GM12878 (cell line): Measurements from ENCODE around the gene LTBP2. TPM values are rescaled to one million over a fixed set of nuclear protein-coding genes. Genes with fewer than 3 reads are reported as not detected.
A peak's percentile ranks its signal among the peaks of the same experiment; 100 is the strongest.

Source experiments
- ATAC-seq: fragments of 200-7000 bp; cut with Tn5 transposase; 3 replicates; pipeline ENCODE4 v1.9.1; 2020; ENCODE audit warnings: mild to moderate bottlenecking, moderate library complexity
- BruUV-seq: library from RNA; stranded (reverse); fragments of 400-500 nt; replicated peaks from 2 replicates; lab custom pipeline; 2021; lab: Mats Ljungman, UMichigan
- CTCF ChIA-PET: fragments of 300-600 bp; sonication (Branson Sonifier 250); formaldehyde crosslinking; extraction: SDS; loops from one replicate; lab custom pipeline; 2021; ENCODE audit warnings: inconsistent platforms; lab: Yijun Ruan, JAX
- POLR2A ChIA-PET: fragments of 350-600 bp; formaldehyde crosslinking; extraction: SDS; loops from one replicate; lab custom pipeline; 2021; ENCODE audit warnings: inconsistent platforms; lab: Charles Lee
- RAD21 ChIA-PET: fragments of 300-600 bp; sonication (Branson Sonifier 250); formaldehyde crosslinking; loops from one replicate; lab custom pipeline; 2023; ENCODE audit warnings: antibody characterized with exemption; ENCODE audit not compliant: unreplicated experiment; lab: Charles Lee
- SMC1A ChIA-PET: fragments of 300-600 bp; sonication (Branson Sonifier 250); formaldehyde crosslinking; loops from one replicate; lab custom pipeline; 2023; ENCODE audit not compliant: unreplicated experiment, uncharacterized antibody; lab: Charles Lee
- DNase-seq: peaks from one replicate; pipeline ENCODE4 v3.0.0-alpha.2; 2011; ENCODE audit warnings: low read depth, low spot score
- FAIRE-seq: peaks from 3 replicates; lab custom pipeline; 2011; peaks lifted over from hg19 to GRCh38; lab: Jason Lieb, UNC
- H2AFZ ChIP-seq: 2 replicates; pipeline ENCODE4 v1.6.0; 2011; ENCODE audit warnings: low read depth, low read length, control low read depth; ENCODE audit not compliant: control insufficient read depth
- H3K27ac ChIP-seq: 2 replicates; pipeline ENCODE4 v1.5.1; 2011; ENCODE audit warnings: control low read depth; ENCODE audit not compliant: control insufficient read depth, insufficient read depth
- H3K27me3 ChIP-seq, 2 experiments: replicated peaks in 1 of 2; 2 replicates each; pipeline versions ENCODE4 v1.6.0 to v1.6.1; 2011; ENCODE audit warnings: low read length in 1 of 2; ENCODE audit not compliant: control insufficient read depth in 2 of 2, insufficient read depth in 2 of 2
- H3K36me3 ChIP-seq, 2 experiments: 2 replicates each; pipeline ENCODE4 v1.5.1; 2011; ENCODE audit warnings: low read length in 1 of 2; ENCODE audit not compliant: control insufficient read depth in 2 of 2, insufficient read depth in 2 of 2
- H3K4me1 ChIP-seq: 2 replicates; pipeline ENCODE4 v1.6.1; 2011; ENCODE audit warnings: mild to moderate bottlenecking, low read length, moderate library complexity, mixed read lengths; ENCODE audit not compliant: control insufficient read depth, insufficient read depth
- H3K4me2 ChIP-seq: 2 replicates; pipeline ENCODE4 v1.6.0; 2011; ENCODE audit warnings: control low read depth; ENCODE audit not compliant: control insufficient read depth, insufficient read depth
- H3K4me3 ChIP-seq: fragments of 200-600 bp; sonication (generic); 2 replicates; pipeline ENCODE4 v1.5.1; 2016
- H3K79me2 ChIP-seq: 2 replicates; pipeline ENCODE4 v1.6.0; 2011; ENCODE audit warnings: low read length; ENCODE audit not compliant: control insufficient read depth, insufficient read depth
- H3K9ac ChIP-seq: 2 replicates; pipeline ENCODE4 v1.8.0; 2011; ENCODE audit warnings: low read length, control low read depth, mixed read lengths; ENCODE audit not compliant: control insufficient read depth, insufficient read depth
- H3K9me3 ChIP-seq: replicated peaks from 3 replicates; pipeline ENCODE4 v1.5.1; 2011; ENCODE audit warnings: mild to moderate bottlenecking, low read length; ENCODE audit not compliant: control insufficient read depth, insufficient read depth
- H4K20me1 ChIP-seq: 2 replicates; pipeline ENCODE4 v1.6.0; 2011; ENCODE audit not compliant: control insufficient read depth, insufficient read depth
- E4F1 ChIP-seq: fragments of 450-650 bp; IDR thresholded peaks from 2 replicates; pipeline ENCODE4 v1.6.1; 2018; ENCODE audit warnings: borderline replicate concordance, mild to moderate bottlenecking; ENCODE audit not compliant: partially characterized antibody
- KAT2A ChIP-seq: conservative IDR thresholded peaks from 2 replicates; pipeline ENCODE4 v1.6.1; 2011; ENCODE audit warnings: low read depth, low read length; ENCODE audit not compliant: control insufficient read depth
- KLF5 ChIP-seq: fragments of 450-650 bp; IDR thresholded peaks from 2 replicates; pipeline ENCODE4 v1.6.1; 2014; ENCODE audit warnings: mild to moderate bottlenecking; ENCODE audit not compliant: partially characterized antibody
- MTA2 ChIP-seq: fragments of 450-650 bp; IDR thresholded peaks from 2 replicates; pipeline ENCODE4 v1.6.1; 2016; ENCODE audit warnings: low read depth, mild to moderate bottlenecking, moderate library complexity
- NR2C1 ChIP-seq: fragments of 450-650 bp; IDR thresholded peaks from 2 replicates; pipeline ENCODE4 v1.6.1; 2017; ENCODE audit warnings: antibody characterized with exemption, mild to moderate bottlenecking, moderate library complexity
- NR2C2 ChIP-seq: IDR thresholded peaks from 2 replicates; pipeline ENCODE4 v1.6.1; 2011; ENCODE audit warnings: borderline replicate concordance, low read depth; ENCODE audit not compliant: control insufficient read depth, insufficient read length
- NR2F1 ChIP-seq: fragments of 450-650 bp; conservative IDR thresholded peaks from 2 replicates; pipeline ENCODE4 v1.6.1; 2017; ENCODE audit warnings: mild to moderate bottlenecking
- ZNF622 ChIP-seq: fragments of 450-650 bp; IDR thresholded peaks from 2 replicates; pipeline ENCODE4 v1.6.1; 2017; ENCODE audit warnings: mild to moderate bottlenecking, inconsistent platforms
- WGBS: methylation state at CpG from one replicate; pipeline ENCODE4 v1.1.6; 2016; ENCODE audit warnings: low lambda C conversion rate; ENCODE audit not compliant: insufficient replicate concordance, insufficient coverage; ENCODE audit errors: missing lambda C conversion rate; 5-methylcytosine and 5-hydroxymethylcytosine counted together
- in situ Hi-C: fragments of 300-500 bp; cut with MboI; formaldehyde crosslinking; loops from 9 replicates; pipeline ENCODE4 v1.14.3; 2018; ENCODE audit warnings: mixed read lengths
- intact Hi-C: fragments of 100-400 bp; cut with micrococcal nuclease; formaldehyde crosslinking; loops from one replicate; pipeline ENCODE4 v1.14.2; 2022; ENCODE audit not compliant: unreplicated experiment
- polyA plus RNA-seq, 11 experiments: library from polyadenylated mRNA; depleted of rRNA in 4 of 11; unstranded in 6 of 11; stranded (reverse) in 5 of 11; fragments of >200 nt; fragmentation: Nextera tagmentation in 4 of 11; fragmentation: Illumina TruSeq in 1 of 11; extraction: Ambion mirVana in 4 of 11; extraction: Trizol in 1 of 11; gene quantifications; 1 replicate in 1 of 11; 2 replicates in 10 of 11; pipeline versions ENCODE4 v1.2.1 to v1.2.3, GENCODE V29; 2011 to 2016; ENCODE audit warnings: inconsistent platforms in 2 of 11, missing spikeins in 2 of 11, low read depth in 1 of 11
- total RNA-seq, 4 experiments: library from RNA; depleted of rRNA in 3 of 4; stranded (reverse); fragments of >200 nt in 3 of 4; fragmentation: Illumina TruSeq in 1 of 4; extraction: Trizol in 1 of 4; gene quantifications; 2 replicates each; pipeline versions ENCODE4 v1.2.1 to v1.2.3, GENCODE V29; 2013 to 2021
- TF ChIP-seq, protein P1 (sequence below): fragments of 450-650 bp; IDR thresholded peaks from 2 replicates; pipeline ENCODE4 v1.6.1; 2017; ENCODE audit warnings: mild to moderate bottlenecking, low read depth, inconsistent platforms; ENCODE audit not compliant: poor library complexity, severe bottlenecking

LTBP2 gene
- total and polyA plus RNA-seq, 10 of the 15 experiments (the other 5 are each of a cell fraction or from before 2014, with no cell fraction given), result 0.03 to 0.23 (median 0.06) TPM; not detected in 1

- H3K4me1 ChIP-seq, result no peaks in the 10 kb centered on the region
- no peak for FAIRE-seq
- H3K27ac ChIP-seq, result no peak overlapping the region
- 34% methylated on average over 12 of the region's 12 CpGs for WGBS
- no peaks in the 10 kb centered on the region for H4K20me1 ChIP-seq
- ChIA-PET SMC1A (no interaction called here), CTCF (interaction anchor here (1.5 kb wide), 1 partner anchor 11 kb away, joined by 4 read pairs; no protein-coding TSS in a partner anchor), POLR2A (no interaction called here), RAD21 (interaction anchor here (1.1 kb wide), 1 partner anchor 13 kb away, joined by 3 read pairs; no protein-coding TSS in a partner anchor)
- intact Hi-C loops (no loop called here), in situ Hi-C loops (no loop called here)
- H3K27me3 ChIP-seq, result no peaks in the 10 kb centered on the region
- no peak overlapping the region for H3K9ac ChIP-seq
- DNase-seq, result no peak
- no peak overlapping the region for H2AFZ ChIP-seq
- TF ChIP-seq NR2C1 (no peak), NR2F1 (peak; percentile 67)
- TF ChIP-seq, protein P1, sequence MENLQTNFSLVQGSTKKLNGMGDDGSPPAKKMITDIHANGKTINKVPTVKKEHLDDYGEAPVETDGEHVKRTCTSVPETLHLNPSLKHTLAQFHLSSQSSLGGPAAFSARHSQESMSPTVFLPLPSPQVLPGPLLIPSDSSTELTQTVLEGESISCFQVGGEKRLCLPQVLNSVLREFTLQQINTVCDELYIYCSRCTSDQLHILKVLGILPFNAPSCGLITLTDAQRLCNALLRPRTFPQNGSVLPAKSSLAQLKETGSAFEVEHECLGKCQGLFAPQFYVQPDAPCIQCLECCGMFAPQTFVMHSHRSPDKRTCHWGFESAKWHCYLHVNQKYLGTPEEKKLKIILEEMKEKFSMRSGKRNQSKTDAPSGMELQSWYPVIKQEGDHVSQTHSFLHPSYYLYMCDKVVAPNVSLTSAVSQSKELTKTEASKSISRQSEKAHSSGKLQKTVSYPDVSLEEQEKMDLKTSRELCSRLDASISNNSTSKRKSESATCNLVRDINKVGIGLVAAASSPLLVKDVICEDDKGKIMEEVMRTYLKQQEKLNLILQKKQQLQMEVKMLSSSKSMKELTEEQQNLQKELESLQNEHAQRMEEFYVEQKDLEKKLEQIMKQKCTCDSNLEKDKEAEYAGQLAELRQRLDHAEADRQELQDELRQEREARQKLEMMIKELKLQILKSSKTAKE, result no peak
- H3K4me2 ChIP-seq, result no peak overlapping the region
- no peaks in the 10 kb centered on the region for H3K36me3 ChIP-seq
- ATAC-seq, result no peak
- H3K4me3 ChIP-seq, result no peak overlapping the region
- no TSS peak for BruUV-seq
- H3K9me3 ChIP-seq, result no peaks in the 10 kb centered on the region
- no peaks in the 10 kb centered on the region for H3K79me2 ChIP-seq
These were observed 32.4 kb downstream of the LTBP2 start for GRCh38 chr14:74579447-74580274.

GRCh38 chr14:74578479-74578878, 33.6 kb downstream of the LTBP2 start:
- no peak overlapping the region for H3K4me3 ChIP-seq
- ChIA-PET SMC1A (no interaction called here), CTCF (no interaction called here), POLR2A (no interaction called here), RAD21 (no interaction called here)
- H3K4me2 ChIP-seq, result no peak overlapping the region
- intact Hi-C loops (no loop called here), in situ Hi-C loops (no loop called here)
- no peak overlapping the region for H3K9ac ChIP-seq
- H2AFZ ChIP-seq, result no peak overlapping the region
- no peak for DNase-seq
- H3K9me3 ChIP-seq, result no peaks in the 10 kb centered on the region
- no peaks in the 10 kb centered on the region for H3K36me3 ChIP-seq
- H3K27ac ChIP-seq, result no peak overlapping the region
- no TSS peak for BruUV-seq
- H4K20me1 ChIP-seq, result no peaks in the 10 kb centered on the region
- no peak for FAIRE-seq
- H3K27me3 ChIP-seq, result no peaks in the 10 kb centered on the region
- 49% methylated on average over 5 of the region's 5 CpGs for WGBS
- H3K4me1 ChIP-seq, result no peaks in the 10 kb centered on the region
- H3K79me2 ChIP-seq, result no peaks in the 10 kb centered on the region
- ATAC-seq, result no peak
- TF ChIP-seq, protein P1, result no peak
- TF ChIP-seq ZNF622 (no peak), MTA2 (no peak), KLF5 (no peak), E4F1 (no peak), KAT2A (no peak), NR2C2 (no peak)
